ENCODE measurements around the gene B4GALT3. TPM values are rescaled to one million over a fixed set of nuclear protein-coding genes. Genes with fewer than 3 reads are reported as not detected.

The B4GALT3 gene
- total and polyA plus RNA-seq, 12 donors, result 11.5 to 28.9 (median 19.6) TPM

- Histone ChIP-seq H3K4me3 (peak overlapping the region; percentile 55 to 85 (median 74)), H3K27me3 (no peaks in the 10 kb centered on the region), H3K36me3 (peaks cover 0 to 52% (median 15%) of the 10 kb centered on the region in 9 donors), H3K27ac (peak overlapping the region; percentile 89 to 99 (median 96)), H3K9me3 (no peaks in the 10 kb centered on the region), H3K4me1 (peaks cover 4 to 68% (median 50%) of the 10 kb centered on the region in 9 donors)
- 3 to 4% methylated on average over 22 of the region's 22 CpGs for WGBS, 2 donors
- ATAC-seq (peak in 4 of 8 donors; percentile 9 to 17 (median 14)), DNase-seq (no peak)
- no peak for TF ChIP-seq CTCF (IDR thresholded peaks at IDR 0.05)
- intact Hi-C loops (cut with DNase I), result loop anchor here in 5 of 10 donors (2.0 to 10.0 kb wide), 5 partner anchors 23 to 137 kb away; partner anchors contain the start of genes NDUFS2 (in 1 of the 5) and PPOX (in 1 of the 5)
Measured at GRCh38 chr1:161131523-161132409, 45.5 kb downstream of the B4GALT3 start.

- peaks cover 4 to 67% (median 51%) of the 10 kb centered on the region in 9 donors for H3K4me1 ChIP-seq
- no peak for ATAC-seq
- H3K36me3 ChIP-seq, result peaks cover 0 to 62% (median 21%) of the 10 kb centered on the region in 9 donors
- no peaks in the 10 kb centered on the region for H3K9me3 ChIP-seq
- TF ChIP-seq CTCF (IDR thresholded peaks at IDR 0.05), result no peak
- WGBS, 2 donors, result 32 to 40% methylated on average over 1 of the region's 1 CpG
- peak overlapping the region in 6 of 10 donors; percentile 12 to 99 (median 91) for H3K27ac ChIP-seq
- H3K27me3 ChIP-seq, result no peaks in the 10 kb centered on the region
- intact Hi-C loops (cut with DNase I), result loop anchor here in 3 of 10 donors (5.0 to 10.0 kb wide), 2 partner anchors 37 to 135 kb away; partner anchors contain the start of gene PPOX (in 1 of the 3)
- H3K4me3 ChIP-seq, result peak overlapping the region in 3 of 10 donors; percentile 56 to 85 (median 64)
- no peak for DNase-seq
Measured at GRCh38 chr1:161130266-161130665, 47.0 kb downstream of the B4GALT3 start.

- Histone ChIP-seq H3K27me3 (no peaks in the 10 kb centered on the region), H3K9me3 (no peaks in the 10 kb centered on the region), H3K4me1 (peaks cover 2 to 58% (median 43%) of the 10 kb centered on the region in 9 donors), H3K36me3 (peaks cover 0 to 70% (median 28%) of the 10 kb centered on the region in 9 donors), H3K4me3 (no peak overlapping the region), H3K27ac (peak overlapping the region in 1 of 10 donors; percentile 89)
- DNase-seq (no peak), ATAC-seq (no peak)
- TF ChIP-seq CTCF (IDR thresholded peaks at IDR 0.05), result no peak
- 87 to 88% methylated on average over 4 of the region's 4 CpGs for WGBS, 2 donors
- intact Hi-C loops (cut with DNase I), result loop anchor here in 1 of 10 donors (1.0 kb wide), 1 partner anchor 10 kb away; no protein-coding TSS in a partner anchor
Measured at GRCh38 chr1:161128591-161129420, 48.5 kb downstream of the B4GALT3 start.

GRCh38 chr1:161127649-161128048 is 49.7 kb downstream of the B4GALT3 start:
- ATAC-seq (no peak), DNase-seq (no peak)
- Histone ChIP-seq H3K4me1 (peaks cover 0 to 53% (median 39%) of the 10 kb centered on the region in 9 donors), H3K4me3 (no peak overlapping the region), H3K36me3 (peaks cover 0 to 82% (median 38%) of the 10 kb centered on the region in 9 donors), H3K27me3 (no peaks in the 10 kb centered on the region), H3K27ac (peak overlapping the region in 1 of 10 donors; percentile 22), H3K9me3 (no peaks in the 10 kb centered on the region)
- WGBS, 2 donors, result 80 to 90% methylated on average over 2 of the region's 2 CpGs
- intact Hi-C loops (cut with DNase I), result loop anchor here in 1 of 10 donors (1.0 kb wide), 1 partner anchor 8 kb away; no protein-coding TSS in a partner anchor
- TF ChIP-seq CTCF (IDR thresholded peaks at IDR 0.05), result no peak

Measured in heart right ventricle (tissue), 16 donors.